ENCODE measurements around the gene PRICKLE1. TPM values are rescaled to one million over a fixed set of nuclear protein-coding genes. Genes with fewer than 3 reads are reported as not detected.

Gene PRICKLE1
- total RNA-seq, 4 donors from 2014 or later = 0.19 to 8.0 (median 2.7) TPM

GRCh38 chr12:42560977-42561376, 28.6 kb downstream of the PRICKLE1 start:
- intact Hi-C loops (cut with DNase I) = no loop called here
- TF ChIP-seq CTCF (IDR thresholded peaks at IDR 0.05) = no peak
- TF ChIP-seq POLR2A (IDR thresholded peaks at IDR 0.05) = no peak

DNA sequence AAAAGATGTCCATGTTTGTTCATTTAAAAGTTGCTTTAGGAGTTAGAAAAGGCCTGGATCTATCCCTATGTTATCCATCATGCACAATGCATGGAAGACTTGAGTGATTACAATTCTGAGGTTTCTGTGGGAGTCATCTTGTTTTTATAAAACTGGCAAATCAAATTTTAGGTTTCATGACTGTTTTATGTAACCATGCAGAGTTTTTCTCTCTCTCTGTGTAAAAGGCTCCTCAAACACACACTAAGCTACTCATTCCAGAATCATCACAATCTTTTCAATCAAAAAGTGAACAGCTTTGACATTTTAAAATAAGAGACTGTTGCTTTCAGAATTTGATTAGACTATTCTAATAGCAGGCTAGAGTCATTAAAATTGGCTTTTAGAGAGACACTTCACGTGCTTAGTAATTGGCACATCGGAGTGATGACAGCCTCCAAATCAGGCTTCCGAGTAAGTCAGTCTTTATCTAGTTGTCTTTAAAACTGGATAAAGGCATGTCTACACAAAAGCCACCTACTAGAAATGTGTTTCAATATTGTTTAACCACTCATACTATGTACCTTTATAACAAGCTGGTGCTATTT, 31.9 kb downstream of the PRICKLE1 start:
- H3K9me3 ChIP-seq = no peaks in the 10 kb centered on the region
- H3K36me3 ChIP-seq = no peaks in the 10 kb centered on the region
- DNase-seq = no peak
- TF ChIP-seq CTCF (IDR thresholded peaks at IDR 0.05) (no peak), POLR2A (IDR thresholded peaks at IDR 0.05) (no peak)
- H3K4me1 ChIP-seq = no peaks in the 10 kb centered on the region
- no peak overlapping the region for H3K4me3 ChIP-seq
- 70 to 92% methylated on average over 3 of the region's 3 CpGs for WGBS, 2 donors
- intact Hi-C loops (cut with DNase I) = no loop called here
- no peaks in the 10 kb centered on the region for H3K27me3 ChIP-seq
- no peak overlapping the region for H3K27ac ChIP-seq

More at GRCh38 chr12:42560977-42561376, 28.6 kb downstream of the PRICKLE1 start:
- no peak for DNase-seq
- H3K27me3 ChIP-seq = no peaks in the 10 kb centered on the region
- H3K4me1 ChIP-seq = no peaks in the 10 kb centered on the region
- WGBS, 2 donors = 53 to 55% methylated on average over 1 of the region's 1 CpG
- H3K36me3 ChIP-seq = no peaks in the 10 kb centered on the region
- H3K4me3 ChIP-seq = no peak overlapping the region
- no peaks in the 10 kb centered on the region for H3K9me3 ChIP-seq
- H3K27ac ChIP-seq = no peak overlapping the region

- H3K9me3 ChIP-seq = no peaks in the 10 kb centered on the region
These were observed 32.6 kb downstream of the PRICKLE1 start for GRCh38 chr12:42556917-42557316.

GRCh38 chr12:42552822-42553221, 36.7 kb downstream of the PRICKLE1 start:
- intact Hi-C loops (cut with DNase I) = no loop called here
- H3K9me3 ChIP-seq = no peaks in the 10 kb centered on the region
- no peaks in the 10 kb centered on the region for H3K4me1 ChIP-seq
- no peaks in the 10 kb centered on the region for H3K27me3 ChIP-seq
- DNase-seq = no peak
- TF ChIP-seq POLR2A (IDR thresholded peaks at IDR 0.05) = no peak
- no peak for TF ChIP-seq CTCF (IDR thresholded peaks at IDR 0.05)
- 60 to 86% methylated on average over 12 to 15 of the region's 17 CpGs for WGBS, 2 donors
- H3K4me3 ChIP-seq = no peak overlapping the region
- no peak overlapping the region for H3K27ac ChIP-seq
- no peaks in the 10 kb centered on the region for H3K36me3 ChIP-seq

More at GRCh38 chr12:42556917-42557316, 32.6 kb downstream of the PRICKLE1 start:
- Histone ChIP-seq H3K36me3 (no peaks in the 10 kb centered on the region), H3K27me3 (no peaks in the 10 kb centered on the region), H3K27ac (no peak overlapping the region), H3K4me3 (no peak overlapping the region), H3K4me1 (no peaks in the 10 kb centered on the region)
- no peak for TF ChIP-seq POLR2A (IDR thresholded peaks at IDR 0.05)
- TF ChIP-seq CTCF (IDR thresholded peaks at IDR 0.05) = no peak
- WGBS, 2 donors = 78 to 80% methylated on average over 2 of the region's 2 CpGs
- DNase-seq = no peak
- intact Hi-C loops (cut with DNase I) = no loop called here

- Histone ChIP-seq H3K9me3 (no peaks in the 10 kb centered on the region), H3K27me3 (no peaks in the 10 kb centered on the region), H3K4me1 (no peaks in the 10 kb centered on the region), H3K27ac (no peak overlapping the region), H3K36me3 (no peaks in the 10 kb centered on the region), H3K4me3 (no peak overlapping the region)
- intact Hi-C loops (cut with DNase I) = no loop called here
- DNase-seq = no peak
- TF ChIP-seq POLR2A (IDR thresholded peaks at IDR 0.05) = no peak
- no peak for TF ChIP-seq CTCF (IDR thresholded peaks at IDR 0.05)
These were observed 38.7 kb downstream of the PRICKLE1 start for GRCh38 chr12:42550800-42551199.
